GM19043 (cell line): ENCODE results near the gene TPRN.

Source experiments
- ATAC-seq: cut with Tn5 transposase; IDR thresholded peaks from one replicate; pipeline ENCODE4 v1.9.1; 2021; ENCODE audit warnings: low read depth; ENCODE audit not compliant: unreplicated experiment

TPRN gene

GRCh38 chr9:137191245-137191644 is 9.3 kb downstream of the TPRN start:
- no peak for ATAC-seq

GRCh38 chr9:137190315-137190856 is 10.2 kb downstream of the TPRN start:
- ATAC-seq = no peak

- ATAC-seq = no peak
These were observed 10.9 kb downstream of the TPRN start for GRCh38 chr9:137189297-137190295.

- peak; percentile 74 for ATAC-seq
These were observed 11.8 kb downstream of the TPRN start, which contains the start of the genes ANAPC2 and SSNA1 for GRCh38 chr9:137188490-137189296. TSS of gene ANAPC2 (minus strand) at chr9:137188560. CDS start at chr9:137188532, 28 bp downstream. TSS of gene SSNA1 (plus strand) at chr9:137188676. CDS start at chr9:137188727, 51 bp downstream.

- ATAC-seq = no peak
These were observed 12.5 kb downstream of the TPRN start for GRCh38 chr9:137188086-137188489.

- ATAC-seq = no peak
These were observed 13.2 kb downstream of the TPRN start for GRCh38 chr9:137187386-137187785.

- ATAC-seq = no peak
These were observed 14.2 kb downstream of the TPRN start for GRCh38 chr9:137186385-137186784.

- ATAC-seq = no peak
These were observed 14.6 kb downstream of the TPRN start for GRCh38 chr9:137185921-137186320.

GRCh38 chr9:137184881-137185660 is 15.5 kb downstream of the TPRN start:
- ATAC-seq = no peak

- ATAC-seq = no peak
These were observed 16.5 kb downstream of the TPRN start for GRCh38 chr9:137183980-137184595.

GRCh38 chr9:137182836-137183235 is 17.7 kb downstream of the TPRN start:
- ATAC-seq = no peak

- ATAC-seq = no peak
These were observed 18.9 kb downstream of the TPRN start for GRCh38 chr9:137181680-137182079.

GRCh38 chr9:137180491-137180890 is 20.1 kb downstream of the TPRN start:
- ATAC-seq = no peak

- ATAC-seq = no peak
These were observed 20.8 kb downstream of the TPRN start for GRCh38 chr9:137179761-137180160.

- no peak for ATAC-seq
These were observed 21.5 kb downstream of the TPRN start for GRCh38 chr9:137178939-137179630.

- no peak for ATAC-seq
These were observed 22.2 kb downstream of the TPRN start for GRCh38 chr9:137178201-137178938.

GRCh38 chr9:137176302-137177182 is 24.0 kb downstream of the TPRN start:
- ATAC-seq = no peak
